Stimulated activated CD4-positive, alpha-beta T cell treated with anti-CD3 and anti-CD28 coated beads, TNF-alpha, amount 100 ng/mL, for 48 hours (primary cell): ENCODE results near the gene ZFHX3.

Experiments used
- DNase-seq, 3 donors: peaks; one replicate each; pipeline ENCODE4 v3.0.0-alpha.2; 2020; ENCODE audit warnings: low read depth in 3 of 3

Gene ZFHX3

DNA sequence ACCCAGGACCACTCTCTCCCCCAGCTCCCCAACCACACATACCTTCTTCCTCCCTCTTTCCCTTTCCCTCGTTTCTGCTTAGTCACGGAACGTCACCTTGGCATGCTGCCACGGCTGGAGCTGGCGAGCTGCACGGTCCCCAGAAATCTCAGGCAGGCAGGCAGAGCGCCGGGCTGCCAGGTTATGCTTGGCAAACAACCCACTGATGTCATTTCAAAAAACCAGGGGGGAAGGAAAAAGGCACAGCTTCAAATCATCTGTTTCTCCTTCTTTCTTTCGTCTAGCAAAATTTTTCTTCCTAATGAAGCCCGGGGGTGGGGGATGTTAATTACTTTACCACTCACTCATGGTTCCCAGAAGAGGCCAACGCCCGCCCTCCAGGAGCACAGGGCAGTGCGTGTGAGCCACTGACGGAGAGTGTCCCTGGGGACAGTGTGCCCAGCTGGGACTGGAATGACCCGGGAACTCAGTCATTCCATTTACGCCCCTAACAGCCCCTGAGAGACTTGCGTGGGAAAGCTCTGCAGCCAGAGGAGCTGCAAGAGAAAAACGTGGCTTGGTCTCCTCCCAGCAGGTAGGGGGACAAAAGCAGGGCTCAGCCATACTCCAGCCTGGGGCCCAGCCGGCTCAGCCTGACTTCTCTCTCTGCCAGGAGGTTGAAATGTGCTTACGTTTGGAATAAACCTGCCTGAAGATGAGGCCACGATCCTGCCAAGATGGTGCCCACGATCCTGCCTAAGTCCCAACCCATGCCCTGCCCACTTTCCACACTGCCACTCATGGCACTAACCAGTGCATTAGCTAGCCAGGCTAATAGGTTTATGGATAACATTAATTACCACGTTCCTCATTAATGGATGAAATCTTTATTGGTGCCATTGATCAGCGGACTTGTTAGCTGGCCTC, 198.9 kb downstream of the ZFHX3 start:
- DNase-seq: no peak

DNA sequence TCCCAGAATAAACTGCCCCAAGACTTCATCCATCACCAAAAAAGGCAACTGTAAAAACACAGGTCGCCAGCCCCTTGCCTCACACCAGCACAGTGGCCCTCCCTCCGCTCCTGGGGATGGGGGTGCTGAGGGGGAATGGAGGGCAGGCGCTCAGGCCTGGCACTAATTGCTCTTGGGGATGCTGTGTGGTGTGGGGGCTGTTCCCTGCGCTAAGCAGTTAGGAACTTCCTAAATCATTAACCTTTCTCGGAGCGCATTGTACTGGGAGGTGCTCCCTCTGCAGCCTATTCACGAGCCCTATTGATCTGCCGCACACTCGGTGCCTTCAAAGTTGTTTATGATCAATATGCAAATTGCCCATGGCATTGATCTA, 199.9 kb downstream of the ZFHX3 start:
- DNase-seq: no peak

- no peak for DNase-seq
Observed at GRCh38 chr16:72847187-72848027, 200.5 kb downstream of the ZFHX3 start.

GRCh38 chr16:72846594-72846993, 201.3 kb downstream of the ZFHX3 start:
- DNase-seq: no peak

- DNase-seq: no peak
Observed at GRCh38 chr16:72845322-72846020, 202.5 kb downstream of the ZFHX3 start.

DNA sequence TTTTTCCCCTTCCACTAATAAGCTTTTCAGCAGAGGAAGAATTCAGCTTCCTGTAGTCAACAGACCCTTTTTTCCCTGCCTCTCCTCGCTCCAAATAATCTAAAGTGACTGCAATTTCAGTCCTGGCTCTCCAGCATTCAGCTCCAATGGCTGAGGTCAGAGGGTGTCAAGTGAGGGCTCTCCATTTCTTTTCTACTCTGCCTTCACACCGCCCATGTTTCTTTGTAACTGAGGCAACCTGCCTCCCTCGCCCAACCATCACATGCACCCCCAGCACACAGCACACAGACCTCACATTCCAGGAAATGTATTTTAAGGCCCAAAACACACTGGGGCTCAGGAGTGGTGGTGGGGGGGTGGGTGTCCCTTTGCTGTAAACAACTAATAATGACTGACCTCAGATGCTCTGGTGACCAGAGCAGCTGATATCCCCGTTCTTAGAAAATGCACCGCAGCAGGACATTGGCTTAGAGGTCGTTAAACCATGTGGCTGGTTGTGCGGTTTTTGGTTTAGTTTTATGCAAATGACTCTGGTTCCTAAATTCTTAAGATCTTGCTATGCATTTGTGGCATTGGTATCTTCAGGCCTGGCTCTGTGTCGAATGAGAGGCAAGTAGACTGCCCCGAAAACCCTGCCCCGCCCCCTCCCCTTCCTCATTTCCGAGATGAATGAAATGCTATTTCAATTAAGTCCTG, 203.6 kb downstream of the ZFHX3 start:
- no peak for DNase-seq

- DNase-seq: no peak
Observed at GRCh38 chr16:72841506-72841905, 206.4 kb downstream of the ZFHX3 start.

DNA sequence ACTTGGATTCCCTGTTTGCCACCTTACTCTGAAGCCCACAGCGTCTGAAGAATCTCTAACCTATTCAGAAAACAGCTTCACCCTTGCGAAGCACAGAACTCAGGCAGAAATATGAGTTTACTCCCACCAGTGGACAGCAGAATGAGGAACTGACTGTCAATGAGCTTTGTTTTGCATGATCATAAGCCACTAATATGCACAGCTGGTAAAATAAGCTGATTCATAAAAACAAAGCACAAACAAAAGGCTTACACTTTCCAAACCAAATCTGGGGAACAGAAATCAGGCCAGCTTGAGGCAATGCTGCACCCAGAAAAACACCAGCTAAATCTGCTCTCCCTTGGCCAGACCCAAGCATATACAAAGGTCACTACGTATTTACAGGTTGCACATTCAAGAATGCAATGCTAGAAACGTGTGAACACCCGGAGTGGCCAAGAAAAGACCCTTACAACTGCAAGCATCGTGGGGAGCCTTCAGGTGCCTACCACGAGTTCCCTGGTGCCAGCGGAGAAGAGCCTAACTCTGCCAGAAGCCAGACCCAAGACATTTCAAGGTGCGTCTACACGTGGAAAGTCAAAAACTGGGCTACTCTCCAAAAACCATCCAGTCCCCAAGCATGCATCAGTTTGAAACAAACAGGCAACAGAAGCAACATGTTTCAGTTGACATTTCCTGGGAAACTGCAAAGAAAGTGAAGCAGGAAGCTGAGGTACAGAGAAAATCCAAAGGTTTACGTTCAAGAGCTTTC, 207.1 kb downstream of the ZFHX3 start:
- no peak for DNase-seq

DNA sequence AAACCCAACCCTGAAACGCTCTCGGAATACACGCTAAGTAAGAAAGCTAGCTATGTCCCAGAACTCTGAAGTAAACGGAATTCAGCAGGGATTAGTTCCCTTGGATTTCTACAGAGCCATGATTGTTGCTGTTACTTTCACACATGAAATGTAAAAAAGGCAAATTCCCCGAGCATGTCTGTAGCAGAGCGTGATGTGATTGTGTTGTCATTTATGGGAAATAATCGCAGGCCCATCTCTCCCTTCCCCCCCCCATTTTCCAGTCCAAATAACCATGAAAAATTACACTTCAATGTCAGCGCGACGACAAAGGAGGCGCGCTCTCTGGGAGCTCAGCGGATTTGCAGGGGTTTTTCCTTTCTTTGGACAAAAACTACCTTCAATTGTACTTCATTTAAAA, 209.0 kb downstream of the ZFHX3 start:
- no peak for DNase-seq

DNA sequence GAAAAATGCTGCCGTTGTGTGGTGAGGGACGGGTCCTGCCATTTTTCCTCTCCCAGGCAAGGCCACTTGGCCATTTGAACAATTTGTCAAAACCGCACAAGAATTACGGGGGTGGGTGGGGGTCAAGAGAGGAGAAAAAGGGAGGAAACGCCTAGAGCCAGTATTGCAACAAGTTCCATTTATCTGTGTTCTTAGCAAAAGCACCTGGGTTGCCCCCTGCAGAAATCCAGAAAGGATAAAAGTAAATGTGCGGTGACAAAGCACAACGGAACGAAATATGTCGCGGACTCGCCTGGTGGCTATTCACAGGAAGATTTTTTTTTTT, 209.4 kb downstream of the ZFHX3 start:
- DNase-seq: no peak

DNA sequence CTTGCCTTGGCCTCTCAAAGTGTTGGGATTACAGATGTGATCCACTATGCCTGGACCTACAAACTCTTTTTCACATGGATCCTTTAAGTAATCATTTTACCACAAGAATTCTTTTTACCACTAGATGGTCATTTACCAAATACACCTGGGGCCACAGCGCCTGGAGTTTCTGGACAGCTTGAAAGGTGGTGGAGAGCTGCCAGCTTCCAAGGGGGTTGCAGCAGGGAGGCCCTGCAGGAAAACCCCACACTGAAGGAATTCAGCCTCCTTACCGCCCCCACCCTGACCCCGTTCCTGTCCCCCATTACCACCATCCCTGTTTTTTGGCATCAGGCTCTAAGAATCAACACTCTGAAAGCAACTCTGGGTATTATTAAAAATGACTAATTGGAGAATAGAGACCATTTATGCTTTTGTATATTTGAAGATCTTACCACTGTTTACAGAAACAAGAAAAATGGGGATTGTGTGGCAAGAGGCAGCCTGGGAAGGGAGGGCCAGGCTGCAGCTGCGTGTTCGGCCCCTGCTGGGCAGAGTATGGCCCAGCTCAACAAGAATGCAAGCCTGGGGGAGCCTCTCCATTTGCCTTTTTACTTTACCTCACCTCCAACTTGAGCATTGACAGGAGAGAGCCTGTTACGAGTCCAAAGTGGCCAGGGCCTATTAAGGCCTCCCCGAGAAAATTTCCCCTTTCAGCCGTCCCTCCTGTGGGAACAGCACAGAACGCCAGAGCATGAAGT, 209.9 kb downstream of the ZFHX3 start:
- no peak for DNase-seq

GRCh38 chr16:72836985-72837384, 210.9 kb downstream of the ZFHX3 start:
- no peak for DNase-seq

GRCh38 chr16:72836181-72836580, 211.7 kb downstream of the ZFHX3 start:
- no peak for DNase-seq

DNA sequence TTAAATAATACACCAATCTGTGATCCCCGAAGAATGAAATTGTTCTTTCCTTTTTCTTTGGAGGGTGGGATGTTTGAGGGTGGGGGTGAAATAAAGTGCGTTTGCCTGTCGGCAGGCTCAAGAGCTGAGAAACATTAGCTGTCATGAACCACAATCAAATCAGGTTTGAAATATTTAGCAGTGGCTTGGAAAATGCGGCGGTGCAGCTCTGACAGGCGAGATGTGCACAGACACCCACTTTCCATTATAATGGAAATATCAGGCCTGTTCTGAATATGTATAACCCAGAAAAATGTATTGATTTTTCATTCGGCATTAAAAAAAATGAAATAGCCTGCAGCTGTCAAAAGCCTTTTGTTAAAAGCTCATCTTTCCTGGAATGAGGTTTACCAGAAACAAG, 212.8 kb downstream of the ZFHX3 start:
- no peak for DNase-seq

DNA sequence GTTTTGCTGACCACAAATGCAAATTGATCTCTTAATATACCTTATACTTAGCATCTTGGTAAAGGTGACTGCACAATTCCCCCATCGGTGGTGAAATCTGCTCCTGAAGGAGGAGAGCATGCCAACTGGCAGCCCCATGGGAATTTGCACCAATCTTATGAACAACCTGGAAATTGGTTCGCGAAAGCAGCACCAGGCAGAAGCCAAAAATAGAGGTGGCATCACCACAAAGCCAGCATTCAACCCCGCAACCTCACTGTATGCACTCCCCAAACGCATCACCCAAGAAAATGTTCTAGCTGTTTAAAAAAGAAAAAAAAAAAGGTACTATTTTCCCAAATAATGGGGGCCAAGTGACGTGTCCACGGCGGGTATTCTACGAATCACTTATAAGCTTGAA, 213.4 kb downstream of the ZFHX3 start:
- DNase-seq: no peak

DNA sequence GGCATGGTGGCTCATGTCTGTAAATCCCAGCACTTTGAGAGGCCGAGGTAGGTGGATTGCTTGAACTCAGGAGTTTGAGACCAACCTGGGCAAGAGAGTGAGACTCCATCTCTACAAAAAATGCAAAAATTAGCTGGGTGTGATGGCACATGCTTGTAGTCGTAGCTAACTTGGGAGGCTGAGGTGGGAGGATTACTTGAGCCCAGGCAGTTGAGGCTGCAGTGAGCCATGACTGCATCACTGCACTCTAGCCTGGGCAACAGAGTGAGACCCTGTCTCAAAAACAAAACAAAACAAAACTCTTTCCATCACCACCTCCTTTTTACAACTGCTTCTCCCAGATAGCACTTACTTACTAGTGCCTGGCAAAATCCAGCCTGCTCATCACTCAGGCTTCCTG, 214.0 kb downstream of the ZFHX3 start:
- no peak for DNase-seq

DNA sequence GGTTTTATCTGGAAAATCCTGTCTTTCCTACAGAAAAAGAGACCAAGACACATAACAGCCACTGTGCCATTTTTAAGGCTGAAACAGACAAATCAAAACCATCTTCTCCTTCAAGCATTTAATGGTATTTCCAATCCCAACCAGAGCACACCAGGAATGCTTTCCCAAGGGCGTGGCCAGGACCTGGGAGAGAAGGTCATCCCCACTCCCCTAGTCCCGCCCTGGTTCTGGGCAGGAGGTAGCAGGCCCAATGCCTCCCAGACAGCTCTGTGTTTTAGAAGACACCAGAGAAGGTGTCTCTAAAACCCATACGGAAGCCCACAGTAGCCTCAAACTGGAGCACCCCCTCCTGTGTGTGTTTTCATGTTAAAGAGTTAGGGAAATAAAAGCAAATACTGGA, 214.4 kb downstream of the ZFHX3 start:
- no peak for DNase-seq

DNA sequence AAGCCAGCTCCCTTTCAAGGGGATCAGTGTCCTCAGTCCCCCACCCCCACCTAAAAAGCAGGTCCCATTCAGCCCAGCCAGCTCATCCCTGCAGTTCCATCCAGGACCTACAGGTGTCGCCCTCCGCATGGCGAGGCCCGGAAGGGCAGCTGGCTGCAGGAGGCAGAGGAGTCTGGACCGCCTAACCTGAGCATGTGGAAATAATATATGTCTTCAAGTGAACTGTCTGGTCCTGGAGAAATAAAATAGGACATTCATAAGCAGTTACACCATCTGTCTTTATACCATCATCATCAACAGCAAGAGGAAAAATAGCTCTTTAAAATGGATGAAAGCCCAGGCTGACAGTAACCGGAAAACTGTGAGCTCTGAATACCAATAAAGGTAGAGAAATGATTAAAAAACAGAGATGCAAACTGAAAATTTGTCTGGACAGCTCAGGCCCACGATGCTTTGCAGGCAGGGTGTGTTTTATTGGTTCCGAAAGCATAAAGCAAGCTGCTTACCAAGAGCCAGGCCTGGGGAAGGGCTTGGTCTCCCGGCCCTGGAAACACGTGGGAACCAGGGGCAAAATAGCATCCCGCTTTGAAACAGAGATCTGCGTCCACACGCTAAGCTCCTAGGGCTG, 215.2 kb downstream of the ZFHX3 start:
- peak; percentile 48 to 56 (median 48) for DNase-seq

- no peak for DNase-seq
Observed at GRCh38 chr16:72829846-72830775, 217.8 kb downstream of the ZFHX3 start.
